A673 (cell line): ENCODE measurements around the gene IL1RAPL1. TPM values are rescaled to one million over a fixed set of nuclear protein-coding genes. Genes with fewer than 3 reads are reported as not detected.
A peak's percentile ranks its signal among the peaks of the same experiment; 100 is the strongest.

Experiments
- BruUV-seq: library from RNA; stranded (reverse); fragments of 400-500 nt; replicated peaks from 2 replicates; lab custom pipeline; 2021; lab: Mats Ljungman, UMichigan
- CTCF ChIA-PET: fragments of 300-600 bp; sonication (Branson Sonifier 250); formaldehyde crosslinking; loops from one replicate; lab custom pipeline; 2022; ENCODE audit warnings: antibody characterized with exemption; lab: Charles Lee
- POLR2A ChIA-PET: fragments of 300-600 bp; sonication (Branson Sonifier 250); formaldehyde crosslinking; loops from one replicate; lab custom pipeline; 2022; ENCODE audit warnings: antibody characterized with exemption; ENCODE audit not compliant: low non-redundant PET; lab: Charles Lee
- DNase-seq: peaks from one replicate; pipeline ENCODE4 v3.0.0-alpha.2; 2015; ENCODE audit warnings: low spot score
- H3K27ac ChIP-seq: fragments of 200-600 bp; sonication (generic); 2 replicates; pipeline ENCODE4 v1.5.1; 2016; ENCODE audit warnings: mixed run types, low read depth, mild to moderate bottlenecking, mixed read lengths, antibody characterized with exemption, low read length; ENCODE audit not compliant: poor library complexity, severe bottlenecking
- H3K27me3 ChIP-seq: fragments of 200-600 bp; sonication (generic); replicated peaks from 2 replicates; pipeline ENCODE4 v1.6.1; 2017; ENCODE audit warnings: mixed run types, low read depth, mild to moderate bottlenecking, mixed read lengths, antibody characterized with exemption, low read length; ENCODE audit not compliant: insufficient read depth, poor library complexity
- H3K36me3 ChIP-seq: fragments of 200-600 bp; sonication (generic); 2 replicates; pipeline ENCODE4 v1.6.1; 2016; ENCODE audit warnings: mixed run types, mild to moderate bottlenecking, mixed read lengths, antibody characterized with exemption, low read length; ENCODE audit not compliant: insufficient read depth, poor library complexity, severe bottlenecking
- H3K4me1 ChIP-seq: fragments of 200-600 bp; sonication (generic); 2 replicates; pipeline ENCODE4 v1.6.1; 2017; ENCODE audit warnings: mixed run types, mild to moderate bottlenecking, mixed read lengths, antibody characterized with exemption, low read length; ENCODE audit not compliant: insufficient read depth, poor library complexity, severe bottlenecking
- H3K4me3 ChIP-seq: fragments of 200-600 bp; sonication (generic); 2 replicates; pipeline ENCODE4 v1.5.1; 2016; ENCODE audit warnings: low read depth, mixed run types, mild to moderate bottlenecking, mixed read lengths, low read length; ENCODE audit not compliant: poor library complexity, severe bottlenecking
- H3K9me3 ChIP-seq: fragments of 200-600 bp; sonication (generic); 2 replicates; pipeline ENCODE4 v1.6.1; 2016; ENCODE audit warnings: mixed run types, low read depth, mild to moderate bottlenecking, mixed read lengths, antibody characterized with exemption, low read length; ENCODE audit not compliant: poor library complexity, severe bottlenecking
- EZH2 ChIP-seq: fragments of 200-600 bp; sonication (generic); IDR thresholded peaks from 2 replicates; pipeline ENCODE4 v1.6.1; 2017; ENCODE audit warnings: borderline replicate concordance, low read depth, mild to moderate bottlenecking, mixed read lengths, antibody characterized with exemption, low read length; ENCODE audit not compliant: poor library complexity, severe bottlenecking
- intact Hi-C: fragments of 100-400 bp; cut with micrococcal nuclease; formaldehyde crosslinking; loops from one replicate; pipeline ENCODE4 v1.10.0; 2022; ENCODE audit not compliant: unreplicated experiment
- total RNA-seq: library from RNA; stranded (reverse); gene quantifications from 2 replicates; pipeline ENCODE4 v1.2.3, GENCODE V29; 2021
- TF ChIP-seq, protein P1 (sequence below): fragments of 300-800, 200-600 bp; sonication (generic); conservative IDR thresholded peaks from 2 replicates; pipeline ENCODE4 v1.5.1; 2017; ENCODE audit warnings: low read depth, mild to moderate bottlenecking, antibody characterized with exemption, low read length, moderate library complexity, mixed read lengths

Gene IL1RAPL1
- total RNA-seq, 1 experiment from 2014 or later: 0.21 TPM

DNA sequence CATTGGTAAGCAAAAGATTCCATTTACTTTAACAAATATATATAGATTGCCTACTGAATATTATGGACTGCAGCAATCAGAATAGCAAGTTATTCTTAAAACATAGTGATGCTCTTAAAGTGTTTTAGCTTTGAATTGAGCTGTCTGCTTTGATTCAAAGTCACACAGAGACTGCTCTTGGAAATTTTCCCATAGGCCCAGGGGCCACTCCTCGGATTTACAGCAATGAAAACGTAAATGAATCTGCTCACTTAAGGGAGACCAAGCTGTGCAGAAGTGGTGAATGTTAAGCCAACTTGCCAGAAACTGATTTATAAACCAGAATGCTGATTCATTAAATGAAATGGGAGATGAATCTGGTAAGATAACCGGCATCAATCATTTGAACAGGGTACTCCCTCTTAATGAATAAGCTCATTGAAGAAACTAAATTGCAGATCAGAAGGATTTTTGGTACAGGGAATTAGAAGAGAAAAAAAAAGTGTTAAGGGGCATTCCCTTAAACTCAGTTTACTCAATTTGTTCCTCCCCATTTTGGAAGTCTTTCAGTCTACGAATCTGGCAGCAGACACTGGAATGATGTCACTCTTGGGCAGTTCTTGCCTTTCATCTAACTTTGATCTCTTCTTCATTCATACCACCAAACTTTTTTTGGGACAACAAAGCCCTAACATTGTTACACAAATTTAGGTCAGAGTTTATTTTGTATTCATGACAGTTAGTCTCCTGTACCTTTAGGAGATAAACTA, 1264.8 kb downstream of the IL1RAPL1 start:
- Histone ChIP-seq H3K36me3 (no peaks in the 10 kb centered on the region), H3K27me3 (no peaks in the 10 kb centered on the region), H3K9me3 (no peaks in the 10 kb centered on the region), H3K4me3 (no peak overlapping the region), H3K27ac (no peak overlapping the region), H3K4me1 (peaks cover 4% of the 10 kb centered on the region)
- TF ChIP-seq, protein P1, sequence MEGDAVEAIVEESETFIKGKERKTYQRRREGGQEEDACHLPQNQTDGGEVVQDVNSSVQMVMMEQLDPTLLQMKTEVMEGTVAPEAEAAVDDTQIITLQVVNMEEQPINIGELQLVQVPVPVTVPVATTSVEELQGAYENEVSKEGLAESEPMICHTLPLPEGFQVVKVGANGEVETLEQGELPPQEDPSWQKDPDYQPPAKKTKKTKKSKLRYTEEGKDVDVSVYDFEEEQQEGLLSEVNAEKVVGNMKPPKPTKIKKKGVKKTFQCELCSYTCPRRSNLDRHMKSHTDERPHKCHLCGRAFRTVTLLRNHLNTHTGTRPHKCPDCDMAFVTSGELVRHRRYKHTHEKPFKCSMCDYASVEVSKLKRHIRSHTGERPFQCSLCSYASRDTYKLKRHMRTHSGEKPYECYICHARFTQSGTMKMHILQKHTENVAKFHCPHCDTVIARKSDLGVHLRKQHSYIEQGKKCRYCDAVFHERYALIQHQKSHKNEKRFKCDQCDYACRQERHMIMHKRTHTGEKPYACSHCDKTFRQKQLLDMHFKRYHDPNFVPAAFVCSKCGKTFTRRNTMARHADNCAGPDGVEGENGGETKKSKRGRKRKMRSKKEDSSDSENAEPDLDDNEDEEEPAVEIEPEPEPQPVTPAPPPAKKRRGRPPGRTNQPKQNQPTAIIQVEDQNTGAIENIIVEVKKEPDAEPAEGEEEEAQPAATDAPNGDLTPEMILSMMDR: no peak
- TF ChIP-seq EZH2: no peak
- peak; percentile 12 for DNase-seq
- no TSS peak for BruUV-seq
- ChIA-PET CTCF (no interaction called here), POLR2A (no interaction called here)
- intact Hi-C loops: no loop called here

DNA sequence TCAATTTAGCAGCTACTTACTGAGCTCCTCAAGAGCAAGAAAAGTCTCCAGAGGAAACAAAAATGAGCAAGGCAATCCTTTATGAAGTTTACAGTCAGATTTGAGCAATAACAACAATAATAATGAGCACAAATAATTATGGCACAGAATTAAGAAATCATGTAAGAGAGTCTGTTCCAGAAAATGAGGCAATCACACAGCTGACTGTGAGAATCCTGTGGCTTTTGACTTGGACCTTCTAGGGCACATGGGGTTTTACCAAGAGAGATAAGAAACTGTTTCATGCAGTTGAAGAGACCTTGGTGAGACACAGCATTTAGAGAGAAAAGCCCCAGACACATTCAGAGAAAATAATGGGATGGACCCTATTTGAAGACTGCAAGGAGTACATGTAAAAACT, 1265.5 kb downstream of the IL1RAPL1 start:
- Histone ChIP-seq H3K27ac (no peak overlapping the region), H3K9me3 (no peaks in the 10 kb centered on the region), H3K27me3 (peaks cover 3% of the 10 kb centered on the region), H3K36me3 (no peaks in the 10 kb centered on the region), H3K4me1 (peaks cover 4% of the 10 kb centered on the region), H3K4me3 (no peak overlapping the region)
- intact Hi-C loops: no loop called here
- POLR2A ChIA-PET: no interaction called here
- CTCF ChIA-PET: no interaction called here
- DNase-seq: no peak
- BruUV-seq: no TSS peak
- TF ChIP-seq, protein P1: no peak
- TF ChIP-seq EZH2: no peak

DNA sequence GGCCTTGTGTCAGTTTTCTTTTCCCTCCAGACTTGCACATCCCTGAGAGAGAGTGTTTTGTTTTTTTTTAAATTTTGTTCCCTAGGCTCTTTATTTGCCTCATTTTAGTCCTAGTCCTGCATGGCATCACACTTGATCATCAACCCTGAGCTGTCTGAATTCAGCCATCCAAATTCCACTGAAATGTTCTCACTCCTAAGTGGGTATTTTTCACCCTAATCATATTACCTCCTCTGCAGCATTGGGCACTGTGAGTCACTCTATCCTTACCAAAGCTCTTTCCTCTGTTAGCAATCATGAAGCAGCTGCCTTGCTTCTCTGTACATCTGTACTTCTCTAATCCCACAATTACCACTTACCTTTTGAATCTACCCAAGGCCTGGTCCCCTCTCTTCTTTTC, 1271.5 kb downstream of the IL1RAPL1 start:
- no peak overlapping the region for H3K4me3 ChIP-seq
- no peaks in the 10 kb centered on the region for H3K4me1 ChIP-seq
- H3K36me3 ChIP-seq: no peaks in the 10 kb centered on the region
- no peak for DNase-seq
- no peaks in the 10 kb centered on the region for H3K9me3 ChIP-seq
- intact Hi-C loops: no loop called here
- ChIA-PET POLR2A (no interaction called here), CTCF (no interaction called here)
- no peak for TF ChIP-seq EZH2
- TF ChIP-seq, protein P1: no peak
- H3K27me3 ChIP-seq: peaks cover 8% of the 10 kb centered on the region
- BruUV-seq: no TSS peak
- H3K27ac ChIP-seq: no peak overlapping the region
